Activated naive CD4-positive, alpha-beta T cell treated with anti-CD3 and anti-CD28 coated beads for 36 hours (primary cell): ENCODE data around the gene L3MBTL4. TPM values are rescaled to one million over a fixed set of nuclear protein-coding genes. Genes with fewer than 3 reads are reported as not detected.
"Not testable (repeated sequence)": the region's sequence is repeated elsewhere in the genome, so short reads cannot be mapped to it uniquely, and the experiment has no call there.

Experiments
- CTCF ChIA-PET: fragments of 350-600 bp; sonication (Branson Sonifier 250); formaldehyde crosslinking; loops from one replicate; lab custom pipeline; 2021; ENCODE audit warnings: antibody characterized with exemption; lab: Charles Lee
- DNase-seq: peaks from one replicate; pipeline ENCODE4 v3.0.0-alpha.2; 2020
- H3K27ac Mint-ChIP-seq: one replicate; pipeline ENCODE4 v1.8.0; 2021; ENCODE audit warnings: mild to moderate bottlenecking, mixed read lengths
- H3K27me3 Mint-ChIP-seq: one replicate; pipeline ENCODE4 v1.8.0; 2021; ENCODE audit warnings: low read depth, mixed read lengths
- H3K36me3 Mint-ChIP-seq: one replicate; pipeline ENCODE4 v1.8.0; 2021; ENCODE audit warnings: low read depth, mixed read lengths
- H3K4me1 Mint-ChIP-seq: one replicate; pipeline ENCODE4 v1.8.0; 2021; ENCODE audit warnings: low read depth, mixed read lengths
- H3K4me3 Mint-ChIP-seq: one replicate; pipeline ENCODE4 v1.8.0; 2021; ENCODE audit warnings: mild to moderate bottlenecking, moderate library complexity, mixed read lengths
- H3K9me3 Mint-ChIP-seq: one replicate; pipeline ENCODE4 v1.8.0; 2021; ENCODE audit warnings: mixed read lengths
- intact Hi-C: fragments of 100-400 bp; cut with micrococcal nuclease; formaldehyde crosslinking; loops from one replicate; pipeline ENCODE4 v1.15.1; 2023
- total RNA-seq, 2 experiments: library from RNA; stranded (reverse); gene quantifications; one replicate each; pipeline ENCODE4 v1.2.3, GENCODE V29; 2021

The L3MBTL4 gene
- total RNA-seq, 2 experiments from 2014 or later, result 0.05 to 0.10 TPM

- no peak for DNase-seq
- CTCF ChIA-PET, result interaction anchor here (0.7 kb wide), 1 partner anchor 19 kb away, joined by 3 read pairs; no protein-coding TSS in a partner anchor
- Mint-ChIP-seq H3K27me3 (no peaks in the 10 kb centered on the region), H3K9me3 (no peaks in the 10 kb centered on the region), H3K36me3 (no peaks in the 10 kb centered on the region), H3K4me3 (no peak overlapping the region), H3K4me1 (no peaks in the 10 kb centered on the region), H3K27ac (no peak overlapping the region)
- intact Hi-C loops, result no loop called here
Measured at GRCh38 chr18:6404834-6405233, 9.9 kb downstream of the L3MBTL4 start.

DNA sequence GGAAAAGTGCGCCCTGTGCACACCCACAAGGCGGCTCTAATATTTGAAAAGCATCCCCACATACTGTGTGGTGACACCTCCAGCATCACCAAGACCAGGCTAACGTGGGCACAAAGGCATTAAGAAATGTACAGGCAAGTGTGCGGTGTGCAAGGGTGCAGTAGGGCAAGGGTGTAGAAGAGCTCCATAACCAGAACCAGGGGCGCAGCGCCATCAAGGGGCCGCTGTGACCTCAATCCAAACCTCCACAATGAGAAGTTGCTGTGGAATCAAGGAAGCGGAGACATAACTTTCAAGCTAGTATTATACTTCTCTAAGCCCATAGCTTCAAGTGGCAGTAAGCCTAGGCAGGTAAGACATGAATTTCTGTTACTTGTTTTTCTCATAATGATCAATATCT is 13.0 kb downstream of the L3MBTL4 start:
- H3K4me3 Mint-ChIP-seq, result no peak overlapping the region

DNA sequence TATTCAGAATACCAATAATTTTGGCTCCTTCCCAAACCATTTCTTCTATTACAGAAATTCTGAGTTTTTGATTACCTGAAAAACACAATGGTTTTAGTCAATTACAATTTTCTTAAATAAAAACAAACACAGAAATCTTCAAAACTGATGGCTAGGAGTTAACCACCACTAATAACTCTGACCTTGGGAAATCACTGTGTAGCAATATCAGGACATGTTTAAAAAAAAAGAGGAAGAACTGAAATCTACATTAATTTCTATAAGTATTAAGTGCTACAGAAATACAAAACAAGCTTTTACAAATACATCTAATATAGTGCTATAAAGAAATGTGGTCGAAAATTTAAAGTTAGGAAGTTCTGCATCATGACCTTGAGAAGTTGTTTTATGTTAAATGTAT is 14.9 kb downstream of the L3MBTL4 start:
- DNase-seq, result no peak
- intact Hi-C loops, result no loop called here
- Mint-ChIP-seq H3K36me3 (no peaks in the 10 kb centered on the region), H3K4me3 (no peak overlapping the region), H3K27ac (no peak overlapping the region), H3K4me1 (no peaks in the 10 kb centered on the region), H3K27me3 (no peaks in the 10 kb centered on the region), H3K9me3 (no peaks in the 10 kb centered on the region)
- CTCF ChIA-PET, result interaction anchor here (0.7 kb wide), 1 partner anchor 52 kb away, joined by 3 read pairs; no protein-coding TSS in a partner anchor

More for the DNA sequence above, 13.0 kb downstream of the L3MBTL4 start:
- CTCF ChIA-PET, result no interaction called here
- intact Hi-C loops, result no loop called here
- H3K9me3 Mint-ChIP-seq, result no peaks in the 10 kb centered on the region
- DNase-seq, result no peak
- no peaks in the 10 kb centered on the region for H3K36me3 Mint-ChIP-seq
- H3K27me3 Mint-ChIP-seq, result no peaks in the 10 kb centered on the region
- no peak overlapping the region for H3K27ac Mint-ChIP-seq
- H3K4me1 Mint-ChIP-seq, result no peaks in the 10 kb centered on the region

DNA sequence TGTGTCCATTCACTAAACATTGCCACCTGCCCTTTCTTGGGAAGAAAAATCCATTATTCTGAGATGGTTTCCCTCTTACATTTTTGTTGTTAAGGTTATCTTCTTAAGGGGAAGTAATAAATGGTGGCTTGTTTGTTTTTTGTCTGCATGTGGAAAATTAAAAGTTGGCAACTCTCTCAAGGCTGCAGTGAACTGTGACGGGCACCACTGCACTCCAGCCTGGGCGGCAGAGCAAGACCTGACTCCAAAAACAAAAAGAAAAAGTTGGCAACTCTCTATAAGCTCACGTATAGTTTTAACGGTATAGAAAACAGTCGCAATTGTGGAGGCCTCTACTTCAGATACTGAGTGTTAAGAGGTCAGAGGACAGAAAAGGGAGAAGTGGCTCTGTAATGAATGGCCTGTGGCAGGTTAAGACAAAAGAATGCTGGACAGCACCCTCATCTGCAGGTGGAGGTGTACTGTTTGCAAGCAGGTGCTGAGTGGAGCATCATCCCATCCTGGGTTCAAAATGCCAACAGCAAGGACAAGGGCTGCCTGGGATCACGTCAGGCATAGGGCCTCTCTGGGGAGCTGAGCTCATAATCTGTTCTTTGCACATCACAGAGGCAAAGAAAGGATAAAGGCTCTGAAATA is 16.7 kb downstream of the L3MBTL4 start:
- H3K4me1 Mint-ChIP-seq, result no peaks in the 10 kb centered on the region
- H3K27me3 Mint-ChIP-seq, result no peaks in the 10 kb centered on the region
- no peaks in the 10 kb centered on the region for H3K9me3 Mint-ChIP-seq
- CTCF ChIA-PET, result no interaction called here
- no peak overlapping the region for H3K4me3 Mint-ChIP-seq
- no peaks in the 10 kb centered on the region for H3K36me3 Mint-ChIP-seq
- no peak overlapping the region for H3K27ac Mint-ChIP-seq
- intact Hi-C loops, result no loop called here
- no peak for DNase-seq

GRCh38 chr18:6396847-6397246 is 17.9 kb downstream of the L3MBTL4 start:
- H3K4me1 Mint-ChIP-seq, result no peaks in the 10 kb centered on the region
- H3K27ac Mint-ChIP-seq, result no peak overlapping the region
- H3K27me3 Mint-ChIP-seq, result no peaks in the 10 kb centered on the region
- no peak overlapping the region for H3K4me3 Mint-ChIP-seq
- H3K36me3 Mint-ChIP-seq, result no peaks in the 10 kb centered on the region
- peaks cover 3% of the 10 kb centered on the region for H3K9me3 Mint-ChIP-seq
- no peak for DNase-seq
- CTCF ChIA-PET, result no interaction called here
- intact Hi-C loops, result no loop called here

DNA sequence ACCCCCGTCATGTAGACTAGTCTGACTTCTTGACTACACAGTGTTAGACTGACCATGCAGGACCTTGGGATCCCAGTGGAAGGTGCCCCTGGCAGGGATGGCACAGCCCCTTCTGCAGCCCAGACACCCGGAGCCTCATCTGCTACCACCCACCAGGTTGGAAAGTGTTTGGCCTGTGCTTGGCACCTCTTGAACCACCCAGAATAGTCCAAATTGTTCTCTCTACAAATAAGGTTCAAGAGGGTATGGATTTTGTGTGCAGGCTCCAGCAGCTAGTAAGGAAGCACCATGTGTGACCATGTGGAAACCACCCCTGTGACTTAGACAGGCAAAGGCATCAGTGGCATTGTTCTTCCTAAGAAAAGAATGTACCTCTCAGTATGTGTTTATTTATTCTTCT is 18.4 kb downstream of the L3MBTL4 start:
- peaks cover 8% of the 10 kb centered on the region for H3K9me3 Mint-ChIP-seq
- H3K4me3 Mint-ChIP-seq, result no peak overlapping the region
- H3K27me3 Mint-ChIP-seq, result no peaks in the 10 kb centered on the region
- no peak overlapping the region for H3K27ac Mint-ChIP-seq
- no peak for DNase-seq
- no peaks in the 10 kb centered on the region for H3K36me3 Mint-ChIP-seq
- intact Hi-C loops, result no loop called here
- CTCF ChIA-PET, result no interaction called here
- no peaks in the 10 kb centered on the region for H3K4me1 Mint-ChIP-seq

DNA sequence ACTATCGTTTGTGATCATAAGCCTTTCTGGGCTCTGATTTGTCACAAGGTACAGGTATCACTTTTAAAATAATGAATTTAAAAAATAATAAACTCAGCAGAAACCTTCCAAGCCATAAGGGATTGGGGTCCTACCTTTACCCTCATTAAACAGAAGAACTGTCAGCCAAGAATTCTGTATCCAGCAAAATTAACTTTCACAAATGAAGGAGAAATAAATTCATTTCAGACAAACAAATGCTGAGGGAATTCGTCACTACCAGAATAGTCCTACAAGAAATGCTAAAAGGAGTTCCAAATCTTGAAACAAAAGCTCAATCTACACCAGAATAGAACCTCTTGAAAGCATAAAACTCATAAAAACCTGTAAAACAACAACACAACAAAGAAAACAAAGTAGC is 25.7 kb downstream of the L3MBTL4 start:
- CTCF ChIA-PET, result no interaction called here

GRCh38 chr18:6382963-6383362 is 31.7 kb downstream of the L3MBTL4 start:
- Mint-ChIP-seq H3K9me3 (peaks cover 17% of the 10 kb centered on the region), H3K27me3 (peaks cover 4% of the 10 kb centered on the region), H3K4me3 (no peak overlapping the region), H3K27ac (no peak overlapping the region), H3K4me1 (no peaks in the 10 kb centered on the region), H3K36me3 (no peaks in the 10 kb centered on the region)
- CTCF ChIA-PET, result no interaction called here
- intact Hi-C loops, result no loop called here
- DNase-seq, result no peak

More for the DNA sequence above, 25.7 kb downstream of the L3MBTL4 start:
- Mint-ChIP-seq H3K9me3 (peaks cover 25% of the 10 kb centered on the region), H3K27me3 (peaks cover 4% of the 10 kb centered on the region), H3K27ac (no peak overlapping the region), H3K4me1 (no peaks in the 10 kb centered on the region), H3K4me3 (no peak overlapping the region), H3K36me3 (no peaks in the 10 kb centered on the region)
- DNase-seq, result no peak
- intact Hi-C loops, result no loop called here

DNA sequence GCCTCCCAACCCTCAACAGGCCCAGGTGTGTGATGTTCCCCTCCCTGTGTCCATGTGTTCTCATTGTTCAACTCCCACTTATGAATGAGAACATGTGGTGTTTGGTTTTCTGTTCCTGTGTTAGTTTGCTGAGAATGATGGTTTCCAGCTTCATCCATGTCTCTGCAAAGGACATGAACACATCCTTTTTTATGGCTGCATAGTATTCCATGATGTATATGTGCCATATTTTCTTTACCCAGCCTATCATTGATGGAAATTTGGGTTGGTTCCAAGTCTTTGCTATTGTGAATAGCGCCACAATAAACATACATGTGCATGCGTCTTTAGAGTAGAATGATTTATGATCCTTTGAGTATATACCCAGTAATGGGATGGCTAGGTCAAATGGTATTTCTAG is 37.2 kb downstream of the L3MBTL4 start:
- H3K4me1 Mint-ChIP-seq, H3K27ac Mint-ChIP-seq, intact Hi-C loops, H3K27me3 Mint-ChIP-seq, H3K4me3 Mint-ChIP-seq, DNase-seq, H3K36me3 Mint-ChIP-seq, CTCF ChIA-PET: not testable (repeated sequence)
- H3K9me3 Mint-ChIP-seq, result peaks cover 16% of the 10 kb centered on the region

- Mint-ChIP-seq H3K27ac (no peak overlapping the region), H3K36me3 (no peaks in the 10 kb centered on the region), H3K4me3 (no peak overlapping the region), H3K27me3 (no peaks in the 10 kb centered on the region), H3K9me3 (peaks cover 16% of the 10 kb centered on the region), H3K4me1 (no peaks in the 10 kb centered on the region)
- CTCF ChIA-PET, result no interaction called here
- intact Hi-C loops, result no loop called here
- DNase-seq, result no peak
Measured at GRCh38 chr18:6376433-6377229, 38.1 kb downstream of the L3MBTL4 start.

DNA sequence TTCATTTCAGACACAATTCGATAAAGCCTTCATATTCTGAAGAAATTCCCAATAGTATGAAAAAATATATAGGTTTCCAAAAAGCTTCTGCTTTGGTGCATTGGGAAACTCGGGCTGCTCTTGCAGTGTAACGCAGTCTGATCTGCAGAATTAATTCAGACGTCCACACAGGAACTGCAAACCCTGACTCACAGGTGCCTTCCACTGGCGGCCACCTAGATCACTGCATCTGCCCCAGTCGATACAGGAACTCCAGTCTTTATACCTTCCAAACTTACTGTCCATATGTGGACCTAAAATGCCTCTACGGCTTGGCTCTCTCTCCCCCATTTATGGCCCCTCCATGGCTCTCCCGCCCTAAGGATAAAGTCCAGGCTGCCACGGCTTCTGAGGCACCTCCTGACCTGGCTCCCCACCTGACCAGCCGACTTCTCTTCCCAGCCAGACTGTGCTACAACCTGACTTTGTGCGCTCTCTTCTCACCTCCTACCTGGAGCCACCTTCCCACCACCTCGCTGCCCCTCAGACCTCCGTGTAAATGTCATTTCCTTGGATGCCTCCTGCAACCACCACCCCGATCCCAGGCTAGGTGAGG is 39.7 kb downstream of the L3MBTL4 start:
- H3K4me3 Mint-ChIP-seq, result no peak overlapping the region
- intact Hi-C loops, result no loop called here
- no peak overlapping the region for H3K27ac Mint-ChIP-seq
- H3K9me3 Mint-ChIP-seq, result peaks cover 16% of the 10 kb centered on the region
- CTCF ChIA-PET, result no interaction called here
- H3K27me3 Mint-ChIP-seq, result no peaks in the 10 kb centered on the region
- H3K4me1 Mint-ChIP-seq, result no peaks in the 10 kb centered on the region
- no peak for DNase-seq
- H3K36me3 Mint-ChIP-seq, result no peaks in the 10 kb centered on the region

- Mint-ChIP-seq H3K4me3 (no peak overlapping the region), H3K27me3 (no peaks in the 10 kb centered on the region), H3K36me3 (no peaks in the 10 kb centered on the region), H3K27ac (no peak overlapping the region), H3K9me3 (peaks cover 16% of the 10 kb centered on the region), H3K4me1 (no peaks in the 10 kb centered on the region)
- CTCF ChIA-PET, result no interaction called here
- intact Hi-C loops, result no loop called here
- DNase-seq, result no peak
Measured at GRCh38 chr18:6374340-6374739, 40.4 kb downstream of the L3MBTL4 start.
